ENCODE results near the gene CFAP221. TPM values are rescaled to one million over a fixed set of nuclear protein-coding genes. Genes with fewer than 3 reads are reported as not detected.

Gene CFAP221
- total RNA-seq, 1 donor from 2014 or later: not detected

DNA sequence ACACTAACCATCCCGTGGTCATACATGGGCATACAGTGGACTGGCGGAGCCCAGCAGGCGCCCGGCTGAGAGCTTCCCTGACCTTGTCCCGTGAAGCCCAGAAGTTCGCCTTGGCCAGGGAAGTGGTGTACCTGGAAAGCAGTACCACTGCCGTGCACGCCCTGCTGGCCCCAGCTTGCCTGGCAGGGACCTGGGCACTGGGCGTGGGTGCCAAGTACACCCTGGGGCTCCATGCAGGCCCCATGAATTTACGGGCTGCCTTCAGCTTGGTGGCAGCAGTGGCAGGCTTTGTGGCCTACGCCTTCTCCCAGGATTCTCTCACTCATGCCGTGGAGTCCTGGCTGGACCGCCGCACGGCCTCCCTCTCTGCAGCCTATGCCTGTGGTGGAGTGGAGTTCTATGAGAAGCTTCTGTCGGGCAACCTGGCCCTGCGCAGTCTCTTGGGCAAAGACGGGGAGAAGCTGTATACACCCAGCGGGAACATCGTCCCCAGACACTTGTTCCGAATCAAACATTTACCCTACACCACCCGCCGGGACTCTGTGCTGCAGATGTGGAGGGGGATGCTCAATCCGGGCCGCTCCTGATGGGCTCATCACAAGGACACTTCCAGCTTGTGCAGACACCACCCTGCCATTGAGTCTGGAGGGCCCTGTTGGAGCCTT is 137.1 kb downstream of the CFAP221 start:
- no peak overlapping the region for H3K4me3 ChIP-seq
- H3K9me3 ChIP-seq: no peaks in the 10 kb centered on the region
- H3K27me3 ChIP-seq: no peaks in the 10 kb centered on the region
- H3K36me3 ChIP-seq: peaks cover 0 to 12% of the 10 kb centered on the region in 2 donors
- H3K27ac ChIP-seq: no peak overlapping the region
- intact Hi-C loops (cut with DNase I): no loop called here
- TF ChIP-seq, protein P1, sequence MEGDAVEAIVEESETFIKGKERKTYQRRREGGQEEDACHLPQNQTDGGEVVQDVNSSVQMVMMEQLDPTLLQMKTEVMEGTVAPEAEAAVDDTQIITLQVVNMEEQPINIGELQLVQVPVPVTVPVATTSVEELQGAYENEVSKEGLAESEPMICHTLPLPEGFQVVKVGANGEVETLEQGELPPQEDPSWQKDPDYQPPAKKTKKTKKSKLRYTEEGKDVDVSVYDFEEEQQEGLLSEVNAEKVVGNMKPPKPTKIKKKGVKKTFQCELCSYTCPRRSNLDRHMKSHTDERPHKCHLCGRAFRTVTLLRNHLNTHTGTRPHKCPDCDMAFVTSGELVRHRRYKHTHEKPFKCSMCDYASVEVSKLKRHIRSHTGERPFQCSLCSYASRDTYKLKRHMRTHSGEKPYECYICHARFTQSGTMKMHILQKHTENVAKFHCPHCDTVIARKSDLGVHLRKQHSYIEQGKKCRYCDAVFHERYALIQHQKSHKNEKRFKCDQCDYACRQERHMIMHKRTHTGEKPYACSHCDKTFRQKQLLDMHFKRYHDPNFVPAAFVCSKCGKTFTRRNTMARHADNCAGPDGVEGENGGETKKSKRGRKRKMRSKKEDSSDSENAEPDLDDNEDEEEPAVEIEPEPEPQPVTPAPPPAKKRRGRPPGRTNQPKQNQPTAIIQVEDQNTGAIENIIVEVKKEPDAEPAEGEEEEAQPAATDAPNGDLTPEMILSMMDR (IDR thresholded peaks at IDR 0.05): no peak
- H3K4me1 ChIP-seq: peaks cover 4 to 7% of the 10 kb centered on the region in 2 donors
- no peak for DNase-seq (ENCODE audit: low spot score in 2 of 2)

DNA sequence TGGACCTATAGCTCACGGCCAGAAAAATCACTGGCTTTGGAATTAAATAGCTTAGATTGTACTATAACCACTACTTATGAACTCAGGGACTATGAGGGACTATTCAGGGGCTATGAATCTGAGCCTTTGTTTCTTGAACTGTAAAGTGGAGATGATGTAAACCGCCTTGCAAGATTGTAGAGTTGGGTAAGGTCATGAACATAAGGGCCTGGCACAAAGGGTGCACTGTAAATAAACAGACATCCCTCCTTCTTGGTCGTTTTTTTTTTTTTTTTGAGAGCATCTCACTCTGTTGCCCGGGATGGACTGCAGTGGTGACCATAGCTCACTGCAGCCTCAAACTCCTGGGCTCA is 137.6 kb downstream of the CFAP221 start:
- Histone ChIP-seq H3K4me1 (peaks cover 4 to 7% of the 10 kb centered on the region in 2 donors), H3K36me3 (peaks cover 0 to 17% of the 10 kb centered on the region in 2 donors), H3K4me3 (no peak overlapping the region), H3K27me3 (no peaks in the 10 kb centered on the region), H3K27ac (no peak overlapping the region), H3K9me3 (no peaks in the 10 kb centered on the region)
- no peak for DNase-seq (ENCODE audit: low spot score in 2 of 2)
- intact Hi-C loops (cut with DNase I): no loop called here
- TF ChIP-seq, protein P1 (IDR thresholded peaks at IDR 0.05): no peak

DNA sequence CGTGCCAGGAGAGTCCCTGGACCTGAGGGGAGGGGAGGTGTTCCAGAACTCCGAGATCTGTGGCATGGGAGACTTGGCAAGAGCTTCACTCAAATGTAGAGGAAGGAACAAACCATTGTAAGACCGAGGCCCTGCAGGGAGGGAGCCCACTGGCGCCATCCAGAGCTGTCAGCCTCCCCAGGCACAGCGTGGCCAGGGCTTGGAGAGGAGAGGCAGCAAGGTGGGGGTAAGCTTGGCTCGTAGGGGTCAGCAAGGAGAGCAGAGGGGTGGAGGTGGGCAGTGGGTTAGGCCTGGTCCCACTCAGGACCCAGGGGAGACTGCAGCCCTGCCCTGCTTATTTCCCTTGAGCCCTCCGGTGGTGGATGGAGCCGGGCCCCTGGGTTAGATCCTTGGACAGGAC is 138.3 kb downstream of the CFAP221 start:
- Histone ChIP-seq H3K27ac (no peak overlapping the region), H3K9me3 (no peaks in the 10 kb centered on the region), H3K4me1 (peaks cover 4 to 7% of the 10 kb centered on the region in 2 donors), H3K27me3 (no peaks in the 10 kb centered on the region), H3K36me3 (peaks cover 0 to 24% of the 10 kb centered on the region in 2 donors), H3K4me3 (no peak overlapping the region)
- TF ChIP-seq, protein P1 (IDR thresholded peaks at IDR 0.05): no peak
- no peak for DNase-seq (ENCODE audit: low spot score in 2 of 2)
- intact Hi-C loops (cut with DNase I): no loop called here

DNA sequence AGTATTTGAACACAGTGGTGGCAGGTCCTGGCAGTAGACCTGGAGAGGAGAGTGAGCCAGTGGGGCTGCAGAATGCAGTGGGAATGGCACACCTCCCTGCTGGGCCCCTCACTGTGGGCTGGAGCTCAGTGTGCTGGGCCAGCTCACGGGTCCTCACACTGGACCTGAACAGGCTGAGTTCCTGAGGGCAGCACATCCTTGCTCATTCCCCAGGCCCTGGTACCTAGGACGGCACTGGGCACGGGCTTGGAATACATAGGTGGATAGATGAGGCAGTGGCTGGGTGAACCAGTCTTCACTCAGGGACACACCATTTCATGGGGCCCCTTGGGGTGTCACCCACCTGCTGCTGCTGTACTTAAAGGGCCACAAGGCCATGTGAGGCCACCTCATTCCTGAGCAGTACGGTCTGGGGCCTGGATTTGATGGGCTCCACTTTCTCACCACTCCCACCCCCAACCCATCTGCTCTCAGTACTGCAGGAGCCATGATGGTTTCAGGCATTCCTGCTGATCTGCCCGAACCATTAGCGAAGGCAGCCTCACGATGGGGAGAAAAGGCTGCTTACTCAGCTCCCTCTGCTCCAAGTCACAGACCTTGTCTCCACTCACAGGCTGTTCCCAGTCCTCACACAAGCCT is 138.9 kb downstream of the CFAP221 start:
- intact Hi-C loops (cut with DNase I): no loop called here
- no peaks in the 10 kb centered on the region for H3K27me3 ChIP-seq
- H3K4me3 ChIP-seq: no peak overlapping the region
- no peaks in the 10 kb centered on the region for H3K9me3 ChIP-seq
- peaks cover 3 to 25% of the 10 kb centered on the region in 2 donors for H3K36me3 ChIP-seq
- no peak overlapping the region for H3K27ac ChIP-seq
- no peak for DNase-seq (ENCODE audit: low spot score in 2 of 2)
- H3K4me1 ChIP-seq: peaks cover 4 to 7% of the 10 kb centered on the region in 2 donors
- TF ChIP-seq, protein P1 (IDR thresholded peaks at IDR 0.05): no peak

DNA sequence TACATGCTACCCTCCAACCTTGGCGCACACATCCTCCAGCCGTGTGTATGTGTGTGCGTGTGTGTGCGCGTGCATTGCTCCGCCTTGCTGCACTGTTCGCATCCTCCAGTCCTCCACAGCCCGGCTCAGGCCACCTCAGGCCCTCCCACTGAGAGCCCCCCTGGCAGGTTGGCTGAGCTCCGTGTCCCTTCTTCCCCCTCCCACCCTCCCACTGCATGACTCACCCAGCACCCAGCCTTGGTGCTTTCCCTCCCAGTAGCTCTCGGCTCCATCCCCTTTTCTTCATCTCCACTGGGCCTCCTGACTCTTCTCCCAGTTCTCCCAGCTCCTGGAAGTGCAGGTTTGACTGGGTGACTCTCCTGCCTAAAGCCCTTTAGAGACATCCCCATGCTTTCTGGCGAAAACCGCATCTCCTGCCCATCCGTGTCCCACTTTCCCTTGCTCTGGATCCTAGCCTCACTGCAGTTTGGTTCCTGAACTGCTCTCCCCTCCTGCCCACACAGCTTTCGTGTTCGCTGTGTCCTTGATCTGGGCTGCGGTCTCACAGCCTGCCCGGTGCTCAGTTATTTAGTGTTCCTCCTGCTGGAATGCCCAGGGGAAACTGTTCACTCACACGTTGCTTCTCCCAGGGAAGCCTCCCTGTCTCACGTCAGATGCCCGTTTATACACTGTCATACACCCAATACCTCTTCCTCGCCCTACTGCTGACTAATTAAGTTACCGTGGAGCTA is 139.6 kb downstream of the CFAP221 start:
- no peak overlapping the region for H3K27ac ChIP-seq
- no peak for DNase-seq (ENCODE audit: low spot score in 2 of 2)

More for the DNA sequence above, 139.6 kb downstream of the CFAP221 start:
- H3K4me1 ChIP-seq: peaks cover 4 to 7% of the 10 kb centered on the region in 2 donors
- TF ChIP-seq, protein P1 (IDR thresholded peaks at IDR 0.05): no peak
- H3K9me3 ChIP-seq: no peaks in the 10 kb centered on the region
- no peaks in the 10 kb centered on the region for H3K27me3 ChIP-seq
- intact Hi-C loops (cut with DNase I): no loop called here
- peaks cover 9 to 25% of the 10 kb centered on the region in 2 donors for H3K36me3 ChIP-seq
- H3K4me3 ChIP-seq: no peak overlapping the region

All from ascending aorta (tissue), 2 donors.